H9 (cell line): ENCODE results near the gene MYO7A. TPM values are rescaled to one million over a fixed set of nuclear protein-coding genes. Genes with fewer than 3 reads are reported as not detected.

Source experiments
- DNase-seq: peaks from one replicate; pipeline ENCODE4 v3.0.0-alpha.2; 2017
- H2AFZ ChIP-seq: one replicate; pipeline ENCODE4 v1.6.1; 2013; ENCODE audit warnings: mild to moderate bottlenecking, low read length, control low read depth, moderate library complexity
- H2AK5ac ChIP-seq: 2 replicates; pipeline ENCODE4 v1.6.1; 2013; ENCODE audit warnings: low read length, control low read depth, mixed read lengths; ENCODE audit not compliant: insufficient read length
- H2BK120ac ChIP-seq: one replicate; pipeline ENCODE4 v1.6.1; 2013; ENCODE audit warnings: low read depth, mild to moderate bottlenecking, low read length, control low read depth, inconsistent platforms; ENCODE audit not compliant: poor library complexity, severe bottlenecking
- H2BK12ac ChIP-seq: 2 replicates; pipeline ENCODE4 v1.6.1; 2013; ENCODE audit warnings: low read length, control low read depth, mixed read lengths, low read depth; ENCODE audit not compliant: insufficient read length
- H2BK15ac ChIP-seq: 2 replicates; pipeline ENCODE4 v1.6.1; 2013; ENCODE audit warnings: low read depth, low read length, control low read depth
- H2BK20ac ChIP-seq: one replicate; pipeline ENCODE4 v1.6.1; 2013; ENCODE audit warnings: low read depth, mild to moderate bottlenecking, low read length, control low read depth, inconsistent platforms; ENCODE audit not compliant: poor library complexity, severe bottlenecking
- H2BK5ac ChIP-seq: 2 replicates; pipeline ENCODE4 v1.6.1; 2013; ENCODE audit warnings: low read length, control low read depth, mixed read lengths; ENCODE audit not compliant: insufficient read length
- H3K14ac ChIP-seq: 2 replicates; pipeline ENCODE4 v1.6.1; 2013; ENCODE audit warnings: low read length, control low read depth; ENCODE audit not compliant: insufficient read depth
- H3K18ac ChIP-seq: 2 replicates; pipeline ENCODE4 v1.6.1; 2013; ENCODE audit warnings: low read depth, mild to moderate bottlenecking, mixed read lengths, low read length, control low read depth; ENCODE audit not compliant: insufficient read length
- H3K23ac ChIP-seq: 2 replicates; pipeline ENCODE4 v1.6.1; 2013; ENCODE audit warnings: low read length, control low read depth, mixed read lengths, low read depth; ENCODE audit not compliant: insufficient read length
- H3K23me2 ChIP-seq: 2 replicates; pipeline ENCODE4 v1.6.1; 2013; ENCODE audit warnings: low read depth, mild to moderate bottlenecking, mixed read lengths, low read length, control low read depth; ENCODE audit not compliant: insufficient read length, poor library complexity, severe bottlenecking
- H3K27ac ChIP-seq: 2 replicates; pipeline ENCODE4 v1.5.1; 2013; ENCODE audit warnings: low read length, control low read depth, mixed read lengths, low read depth; ENCODE audit not compliant: insufficient read length
- H3K27me3 ChIP-seq: 2 replicates; pipeline ENCODE4 v1.6.1; 2013; ENCODE audit warnings: low read length, control low read depth, inconsistent platforms; ENCODE audit not compliant: insufficient read depth
- H3K4ac ChIP-seq: 2 replicates; pipeline ENCODE4 v1.6.1; 2013; ENCODE audit warnings: low read depth, mild to moderate bottlenecking, control low read depth, inconsistent platforms, low read length, moderate library complexity
- H3K4me1 ChIP-seq: 2 replicates; pipeline ENCODE4 v1.6.1; 2013; ENCODE audit warnings: low read length, control low read depth, inconsistent platforms; ENCODE audit not compliant: insufficient read depth
- H3K4me2 ChIP-seq: 2 replicates; pipeline ENCODE4 v1.6.1; 2013; ENCODE audit warnings: low read length, control low read depth, mixed read lengths; ENCODE audit not compliant: insufficient read length, insufficient read depth
- H3K56ac ChIP-seq: 2 replicates; pipeline ENCODE4 v1.6.1; 2013; ENCODE audit warnings: low read depth, mild to moderate bottlenecking, mixed read lengths, low read length, control low read depth; ENCODE audit not compliant: insufficient read length
- H3K79me1 ChIP-seq: 2 replicates; pipeline ENCODE4 v1.6.1; 2013; ENCODE audit warnings: low read depth, mild to moderate bottlenecking, moderate library complexity, low read length, control low read depth, inconsistent platforms; ENCODE audit not compliant: insufficient read depth, poor library complexity, severe bottlenecking
- H3K79me2 ChIP-seq: 2 replicates; pipeline ENCODE4 v1.6.1; 2013; ENCODE audit warnings: low read length, control low read depth, inconsistent platforms; ENCODE audit not compliant: insufficient read depth
- H3K9ac ChIP-seq: 2 replicates; pipeline ENCODE4 v1.6.1; 2013; ENCODE audit warnings: low read length, control low read depth, mixed read lengths; ENCODE audit not compliant: insufficient read length; ENCODE audit errors: extremely low read depth
- H3K9me3 ChIP-seq: one replicate; pipeline ENCODE4 v1.6.1; 2013; ENCODE audit warnings: low read depth, low read length, inconsistent platforms; ENCODE audit not compliant: control insufficient read depth
- H3T11ph ChIP-seq: one replicate; pipeline ENCODE4 v1.6.1; 2013; ENCODE audit warnings: mild to moderate bottlenecking, low read length, control low read depth, inconsistent platforms
- H4K20me1 ChIP-seq: one replicate; pipeline ENCODE4 v1.6.1; 2013; ENCODE audit not compliant: control insufficient read depth, insufficient read length, insufficient read depth
- H4K5ac ChIP-seq: 2 replicates; pipeline ENCODE4 v1.6.1; 2013; ENCODE audit warnings: low read depth, mild to moderate bottlenecking, mixed read lengths, low read length, control low read depth; ENCODE audit not compliant: insufficient read length
- H4K8ac ChIP-seq: replicated peaks from 2 replicates; pipeline ENCODE4 v1.6.1; 2013; ENCODE audit warnings: low read length, control low read depth, mixed read lengths, low read depth; ENCODE audit not compliant: insufficient read length
- H4K91ac ChIP-seq: 2 replicates; pipeline ENCODE4 v1.6.1; 2013; ENCODE audit warnings: low read depth, mild to moderate bottlenecking, moderate library complexity, mixed read lengths, low read length, control low read depth; ENCODE audit not compliant: insufficient read length
- H3K27ac Mint-ChIP-seq, 3 experiments: 2 replicates in 2 of 3; 3 replicates in 1 of 3; pipeline ENCODE4 v1.8.0; 2020 to 2021; ENCODE audit warnings: mixed read lengths in 3 of 3, mild to moderate bottlenecking in 1 of 3, moderate library complexity in 1 of 3
- H3K27me3 Mint-ChIP-seq: 2 replicates; pipeline ENCODE4 v1.8.0; 2021; ENCODE audit warnings: low read depth, mild to moderate bottlenecking, moderate library complexity, mixed read lengths
- H3K36me3 Mint-ChIP-seq, 3 experiments: 2 replicates in 2 of 3; 3 replicates in 1 of 3; pipeline ENCODE4 v1.8.0; 2020 to 2021; ENCODE audit warnings: low read depth in 3 of 3, mixed read lengths in 3 of 3; ENCODE audit not compliant: insufficient read depth in 1 of 3
- H3K4me1 Mint-ChIP-seq, 2 experiments: 2 replicates each; pipeline ENCODE4 v1.8.0; 2020; ENCODE audit warnings: mixed read lengths in 2 of 2
- H3K4me3 Mint-ChIP-seq, 2 experiments: 2 replicates in 1 of 2; 3 replicates in 1 of 2; pipeline ENCODE4 v1.8.0; 2020 to 2021; ENCODE audit warnings: mild to moderate bottlenecking in 2 of 2, mixed read lengths in 2 of 2, moderate library complexity in 1 of 2
- H3K9me3 Mint-ChIP-seq, 2 experiments: 2 replicates in 1 of 2; 3 replicates in 1 of 2; pipeline ENCODE4 v1.8.0; 2020; ENCODE audit warnings: mild to moderate bottlenecking in 2 of 2, mixed read lengths in 2 of 2, moderate library complexity in 1 of 2
- WGBS: extraction: QIAGEN DNeasy Blood & Tissue Kit; methylation state at CpG from one replicate; pipeline ENCODE4 v1.1.7; 2013; ENCODE audit warnings: missing lambda C conversion rate, low lambda C conversion rate, mixed read lengths; ENCODE audit not compliant: insufficient read length; ENCODE audit errors: extremely low coverage; 5-methylcytosine and 5-hydroxymethylcytosine counted together
- total RNA-seq: library from RNA; stranded (reverse); gene quantifications from 2 replicates; pipeline ENCODE4 v1.2.1, GENCODE V29; 2021
- TF ChIP-seq, protein P1 (sequence below): fragments of 200-600 bp; sonication (generic); conservative IDR thresholded peaks from 3 replicates; pipeline ENCODE4 v1.8.0; 2021; ENCODE audit warnings: antibody characterized with exemption, mild to moderate bottlenecking

MYO7A gene
- total RNA-seq, 1 experiment from 2014 or later = 1.6 TPM

DNA sequence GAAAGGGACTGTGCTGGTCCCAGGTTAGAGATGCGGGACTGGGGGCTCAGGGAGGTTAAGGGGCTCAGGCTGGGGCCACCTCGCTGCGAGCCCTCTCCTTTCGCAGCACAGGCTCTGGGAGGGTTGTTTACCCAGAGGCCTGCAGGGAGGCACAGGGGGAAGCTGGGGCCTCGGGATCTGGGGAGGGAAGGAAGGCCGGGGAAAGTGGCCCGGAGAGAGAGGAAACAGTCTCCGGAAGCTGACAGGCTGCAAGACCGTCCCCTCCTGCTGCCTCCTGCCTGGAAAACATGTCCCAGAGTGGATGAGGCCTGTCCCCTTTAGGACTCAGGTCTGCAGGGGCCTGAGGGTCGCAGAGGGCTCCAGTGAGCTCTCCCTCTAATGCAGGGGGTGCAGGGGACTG, 45.4 kb downstream of the MYO7A start:
- Histone ChIP-seq H3T11ph (no peak overlapping the region), H2AK5ac (no peak overlapping the region), H4K5ac (no peak overlapping the region), H2BK15ac (no peak overlapping the region), H3K18ac (no peak overlapping the region), H3K4me1 (peaks cover 17% of the 10 kb centered on the region; the same call in 1 of the 2 replicates), H3K4me2 (no peak overlapping the region), H3K27ac (no peak overlapping the region), H2BK5ac (no peak overlapping the region), H2BK120ac (no peak overlapping the region), H2BK12ac (no peak overlapping the region), H3K23ac (no peak overlapping the region), H3K56ac (no peak overlapping the region), H4K91ac (no peak overlapping the region), H3K4ac (no peak overlapping the region), H3K9ac (no peak overlapping the region), H3K23me2 (no peaks in the 10 kb centered on the region), H3K27me3 (peaks cover 2% of the 10 kb centered on the region; the same call in 1 of the 2 replicates), H3K14ac (0 out of 2 replicates have a peak overlapping the region, but pooled peaks have one; percentile 32), H2BK20ac (no peak overlapping the region), H3K79me1 (no peaks in the 10 kb centered on the region), H4K8ac (no peak overlapping the region), H2AFZ (no peak overlapping the region), H3K79me2 (no peaks in the 10 kb centered on the region), H3K9me3 (no peaks in the 10 kb centered on the region), H4K20me1 (no peaks in the 10 kb centered on the region)
- no peak for DNase-seq
- Mint-ChIP-seq H3K27ac (no peak overlapping the region), H3K4me3 (no peak overlapping the region; a peak in 1 of 5 replicates), H3K27me3 (no peaks in the 10 kb centered on the region; the same call in none of the 2 replicates), H3K9me3 (peaks cover 0 to 2% of the 10 kb centered on the region in 2 experiments; a peak in 2 of 5 replicates), H3K4me1 (peaks cover 69 to 71% of the 10 kb centered on the region in 2 experiments), H3K36me3 (peaks cover 0 to 3% (median 0%) of the 10 kb centered on the region in 3 experiments; a peak in 4 of 7 replicates)
- no CpG with 5 or more reads among the region's 10 CpGs for WGBS
- TF ChIP-seq, protein P1, sequence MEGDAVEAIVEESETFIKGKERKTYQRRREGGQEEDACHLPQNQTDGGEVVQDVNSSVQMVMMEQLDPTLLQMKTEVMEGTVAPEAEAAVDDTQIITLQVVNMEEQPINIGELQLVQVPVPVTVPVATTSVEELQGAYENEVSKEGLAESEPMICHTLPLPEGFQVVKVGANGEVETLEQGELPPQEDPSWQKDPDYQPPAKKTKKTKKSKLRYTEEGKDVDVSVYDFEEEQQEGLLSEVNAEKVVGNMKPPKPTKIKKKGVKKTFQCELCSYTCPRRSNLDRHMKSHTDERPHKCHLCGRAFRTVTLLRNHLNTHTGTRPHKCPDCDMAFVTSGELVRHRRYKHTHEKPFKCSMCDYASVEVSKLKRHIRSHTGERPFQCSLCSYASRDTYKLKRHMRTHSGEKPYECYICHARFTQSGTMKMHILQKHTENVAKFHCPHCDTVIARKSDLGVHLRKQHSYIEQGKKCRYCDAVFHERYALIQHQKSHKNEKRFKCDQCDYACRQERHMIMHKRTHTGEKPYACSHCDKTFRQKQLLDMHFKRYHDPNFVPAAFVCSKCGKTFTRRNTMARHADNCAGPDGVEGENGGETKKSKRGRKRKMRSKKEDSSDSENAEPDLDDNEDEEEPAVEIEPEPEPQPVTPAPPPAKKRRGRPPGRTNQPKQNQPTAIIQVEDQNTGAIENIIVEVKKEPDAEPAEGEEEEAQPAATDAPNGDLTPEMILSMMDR = no peak
